Effector memory CD8-positive, alpha-beta T cell (primary cell): Measurements from ENCODE around the gene ETFRF1.

ENCODE experiments used
- ATAC-seq: fragments of 150-1000 bp; cut with Tn5 transposase; replicated peaks from 2 replicates; pipeline ENCODE4 v1.10.0; 2021; ENCODE audit warnings: mild to moderate bottlenecking, moderate library complexity
- DNase-seq, 3 experiments: peaks; one replicate each; pipeline ENCODE4 v3.0.0; 2021
- H3K27ac Mint-ChIP-seq, 2 donors: one replicate each; pipeline ENCODE4 v1.8.0; 2022; ENCODE audit warnings: mild to moderate bottlenecking in 2 of 2, mixed read lengths in 2 of 2, moderate library complexity in 2 of 2
- H3K27me3 Mint-ChIP-seq, 2 donors: one replicate each; pipeline ENCODE4 v1.8.0; 2022; ENCODE audit warnings: mixed read lengths in 2 of 2
- H3K36me3 Mint-ChIP-seq: one replicate; pipeline ENCODE4 v1.8.0; 2022; ENCODE audit warnings: mild to moderate bottlenecking, moderate library complexity, mixed read lengths; ENCODE audit not compliant: insufficient read depth
- H3K4me1 Mint-ChIP-seq, 2 donors: one replicate each; pipeline ENCODE4 v1.8.0; 2022; ENCODE audit warnings: low read depth in 2 of 2, mixed read lengths in 2 of 2
- H3K4me3 Mint-ChIP-seq, 2 donors: one replicate each; pipeline ENCODE4 v1.8.0; 2022; ENCODE audit warnings: mild to moderate bottlenecking in 2 of 2, mixed read lengths in 2 of 2, moderate library complexity in 2 of 2
- H3K9me3 Mint-ChIP-seq, 2 donors: one replicate each; pipeline ENCODE4 v1.8.0; 2022; ENCODE audit warnings: mixed read lengths in 2 of 2

Gene ETFRF1

DNA sequence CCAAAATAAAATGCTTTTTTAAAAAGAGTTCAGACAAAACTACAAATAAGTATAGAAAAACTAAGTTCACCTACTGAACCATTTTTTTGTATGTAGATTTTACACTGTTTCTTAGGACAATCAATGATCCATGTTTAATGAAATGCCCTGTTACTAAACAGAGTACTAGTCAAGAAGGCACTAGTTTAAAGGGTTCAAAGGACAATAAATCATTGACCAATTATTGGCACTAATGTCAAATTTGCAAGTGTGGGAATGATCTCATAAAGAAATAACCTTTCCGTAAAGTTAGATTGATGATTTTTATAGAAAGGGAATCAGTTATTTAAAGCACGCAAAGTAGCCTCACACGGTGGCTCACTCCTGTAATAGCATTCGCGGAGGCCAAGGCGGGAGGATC, 4.2 kb upstream of the ETFRF1 start:
- no peaks in the 10 kb centered on the region for H3K9me3 Mint-ChIP-seq
- H3K4me1 Mint-ChIP-seq: peaks cover 17 to 28% of the 10 kb centered on the region in 2 donors
- H3K27me3 Mint-ChIP-seq: no peaks in the 10 kb centered on the region
- peaks cover 19% of the 10 kb centered on the region for H3K36me3 Mint-ChIP-seq
- no peak overlapping the region for H3K4me3 Mint-ChIP-seq
- ATAC-seq: no peak
- no peak overlapping the region for H3K27ac Mint-ChIP-seq
- DNase-seq: no peak

DNA sequence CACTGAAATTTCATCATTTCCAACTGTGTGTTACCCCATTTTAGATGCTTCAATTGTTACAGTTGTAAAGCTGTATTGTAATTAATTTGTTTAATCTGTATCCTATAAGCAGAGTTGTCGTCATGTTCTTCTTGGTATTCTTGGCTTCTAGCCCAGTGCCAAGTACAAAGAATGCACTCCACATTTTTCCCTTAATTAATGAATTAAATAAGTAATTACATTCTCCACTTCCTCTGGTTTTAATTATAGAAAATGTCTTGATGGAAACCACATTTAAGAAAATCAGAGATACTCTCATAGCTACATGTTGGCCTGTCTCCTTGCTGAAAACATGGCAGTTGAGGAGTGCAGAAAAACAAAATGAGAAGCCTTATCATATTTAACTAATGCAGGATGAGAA, 823 bp upstream of the ETFRF1 start:
- ATAC-seq: no peak
- peaks cover 22% of the 10 kb centered on the region for H3K36me3 Mint-ChIP-seq

DNA sequence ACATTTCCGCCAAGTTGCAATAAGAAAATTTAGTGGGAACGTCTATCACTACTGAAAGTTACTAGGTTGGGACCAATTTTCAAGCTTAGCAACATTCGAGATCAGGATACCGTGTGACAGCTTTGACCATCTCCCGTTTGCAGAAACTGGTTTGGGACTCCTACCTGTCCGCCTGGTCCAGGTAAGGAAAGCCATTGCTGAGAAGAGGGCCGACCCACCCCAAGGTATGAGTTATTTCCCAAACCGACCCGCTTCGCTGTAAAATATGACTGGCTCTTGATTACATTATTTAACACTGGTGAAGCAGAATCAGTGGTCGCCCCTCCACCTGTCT, 348 bp upstream of the ETFRF1 start:
- peaks cover 12 to 23% of the 10 kb centered on the region in 2 donors for H3K4me1 Mint-ChIP-seq
- peak overlapping the region; percentile 98 to 99 for H3K27ac Mint-ChIP-seq
- H3K4me3 Mint-ChIP-seq: peak overlapping the region; percentile 94 to 99
- ATAC-seq (no peak), DNase-seq (no peak)
- H3K36me3 Mint-ChIP-seq: peaks cover 22% of the 10 kb centered on the region
- H3K27me3 Mint-ChIP-seq: no peaks in the 10 kb centered on the region
- H3K9me3 Mint-ChIP-seq: no peaks in the 10 kb centered on the region

More for the DNA sequence above, 823 bp upstream of the ETFRF1 start:
- H3K27me3 Mint-ChIP-seq: no peaks in the 10 kb centered on the region
- no peak for DNase-seq
- H3K4me1 Mint-ChIP-seq: peaks cover 12 to 21% of the 10 kb centered on the region in 2 donors
- no peaks in the 10 kb centered on the region for H3K9me3 Mint-ChIP-seq
- H3K4me3 Mint-ChIP-seq: peak overlapping the region; percentile 94 to 99
- H3K27ac Mint-ChIP-seq: peak overlapping the region; percentile 98 to 99

DNA sequence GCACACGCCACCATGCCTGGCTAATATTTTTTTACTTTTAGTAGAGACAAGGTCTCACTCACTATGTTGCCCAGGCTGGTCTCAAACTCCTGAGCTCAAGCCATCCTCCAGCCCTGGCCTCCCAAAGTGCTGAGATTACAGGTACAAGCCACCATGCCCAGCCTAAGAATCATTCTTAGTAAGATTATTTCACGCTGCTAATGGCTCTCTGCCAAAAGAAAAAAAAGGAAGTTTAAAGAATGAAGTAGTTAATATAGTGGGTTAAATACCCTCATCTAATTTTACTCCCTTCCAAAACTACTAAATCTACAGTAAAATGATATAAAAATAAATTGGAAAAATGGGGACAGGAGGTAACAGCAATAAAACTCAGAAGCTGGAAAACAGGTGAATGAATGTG, 2.6 kb downstream of the ETFRF1 start:
- peaks cover 12 to 43% of the 10 kb centered on the region in 2 donors for H3K4me1 Mint-ChIP-seq
- no peaks in the 10 kb centered on the region for H3K27me3 Mint-ChIP-seq
- ATAC-seq (no peak), DNase-seq (no peak)
- H3K27ac Mint-ChIP-seq: peak overlapping the region; percentile 47 to 98
- no peak overlapping the region for H3K4me3 Mint-ChIP-seq
- no peaks in the 10 kb centered on the region for H3K9me3 Mint-ChIP-seq
- peaks cover 23% of the 10 kb centered on the region for H3K36me3 Mint-ChIP-seq

DNA sequence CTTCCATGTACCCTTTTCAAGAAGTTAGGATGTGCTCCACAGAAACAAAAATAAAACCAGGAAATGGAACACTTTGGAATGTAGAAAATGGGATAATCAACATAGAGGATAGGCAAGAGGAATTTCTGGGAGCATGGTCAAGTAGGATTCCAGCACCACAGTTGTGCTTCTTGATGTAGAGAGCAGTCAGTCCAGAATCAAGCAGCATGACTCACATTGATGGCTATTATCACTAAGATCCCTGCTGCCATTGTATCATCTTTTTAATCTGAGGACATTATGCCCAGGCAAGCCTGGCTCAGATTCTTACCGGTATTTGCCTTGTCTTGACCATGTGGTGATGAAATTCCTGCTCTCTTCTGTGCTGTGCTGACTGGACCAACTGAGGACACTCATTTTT, 5.7 kb downstream of the ETFRF1 start:
- no peak overlapping the region for H3K4me3 Mint-ChIP-seq
- ATAC-seq (no peak), DNase-seq (no peak)
- no peaks in the 10 kb centered on the region for H3K9me3 Mint-ChIP-seq
- peaks cover 2 to 29% of the 10 kb centered on the region in 2 donors for H3K4me1 Mint-ChIP-seq
- H3K27me3 Mint-ChIP-seq: no peaks in the 10 kb centered on the region
- peaks cover 8% of the 10 kb centered on the region for H3K36me3 Mint-ChIP-seq
- H3K27ac Mint-ChIP-seq: peak overlapping the region; percentile 59 to 68

DNA sequence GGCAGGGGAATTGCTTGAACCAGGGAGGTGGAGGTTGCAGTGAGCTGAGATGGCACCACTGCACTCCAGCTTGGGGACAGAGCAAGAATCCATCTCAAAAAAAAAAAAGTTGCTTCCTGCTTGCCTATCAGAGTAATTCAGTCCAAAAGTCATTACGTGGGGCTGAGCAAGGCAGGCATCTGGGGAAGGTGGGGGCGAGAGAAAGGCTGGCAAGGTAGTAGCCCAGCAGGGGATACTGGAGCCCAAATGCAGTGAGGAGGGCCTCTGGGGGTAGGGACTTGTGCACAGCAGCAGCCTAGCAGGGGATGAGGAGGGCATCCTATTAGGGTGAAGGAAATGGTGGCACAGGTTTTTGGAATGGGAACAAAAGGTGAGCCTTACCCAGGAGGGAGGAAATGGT, 7.1 kb downstream of the ETFRF1 start:
- no peaks in the 10 kb centered on the region for H3K27me3 Mint-ChIP-seq
- H3K4me3 Mint-ChIP-seq: no peak overlapping the region
- ATAC-seq (no peak), DNase-seq (no peak)
- peaks cover 13% of the 10 kb centered on the region for H3K36me3 Mint-ChIP-seq
- H3K9me3 Mint-ChIP-seq: no peaks in the 10 kb centered on the region
- H3K27ac Mint-ChIP-seq: no peak overlapping the region
- H3K4me1 Mint-ChIP-seq: peaks cover 0 to 23% of the 10 kb centered on the region in 2 donors

DNA sequence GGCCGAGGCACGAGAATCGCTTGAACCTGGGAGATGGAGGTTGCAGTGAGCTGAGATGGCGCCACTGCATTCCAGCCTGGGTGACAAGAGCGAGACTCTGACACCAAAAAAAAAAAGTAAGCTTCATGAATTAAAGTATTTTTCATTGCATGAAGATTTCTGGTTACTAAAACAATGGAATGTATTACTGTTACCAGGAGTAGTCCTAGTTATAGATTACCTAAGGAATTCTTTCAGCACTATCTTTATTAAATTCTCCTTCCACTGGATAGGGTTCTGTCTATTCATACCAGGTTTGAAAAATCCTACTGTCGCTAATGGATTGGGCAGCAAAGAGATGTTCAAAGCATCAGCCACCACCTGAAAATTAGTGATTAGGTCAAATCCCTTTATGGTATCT, 12.4 kb downstream of the ETFRF1 start:
- Mint-ChIP-seq H3K4me3 (no peak overlapping the region), H3K9me3 (no peaks in the 10 kb centered on the region), H3K4me1 (peaks cover 0 to 4% of the 10 kb centered on the region in 2 donors), H3K36me3 (peaks cover 26% of the 10 kb centered on the region), H3K27me3 (no peaks in the 10 kb centered on the region), H3K27ac (no peak overlapping the region)
- no peak for ATAC-seq
- no peak for DNase-seq

DNA sequence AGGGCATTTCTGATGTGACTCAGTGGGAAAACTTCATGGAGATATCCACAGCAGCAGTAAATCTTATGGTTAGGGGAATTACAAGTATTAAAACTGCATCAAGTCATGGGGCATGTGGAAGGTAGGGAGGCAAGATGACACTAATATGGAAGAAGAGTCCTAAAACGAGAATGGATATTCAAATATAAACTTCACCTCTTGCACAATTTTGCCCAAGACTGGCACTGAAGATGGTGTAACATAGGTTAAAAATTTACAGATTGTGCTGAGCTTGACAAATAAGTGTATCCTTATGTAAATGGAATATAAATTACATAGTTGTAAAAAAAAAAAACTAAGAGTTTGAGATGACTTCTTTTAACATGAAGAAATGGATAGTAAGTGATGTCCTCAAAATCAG, 12.8 kb downstream of the ETFRF1 start:
- H3K27ac Mint-ChIP-seq: no peak overlapping the region
- DNase-seq (no peak), ATAC-seq (no peak)
- no peaks in the 10 kb centered on the region for H3K4me1 Mint-ChIP-seq
- H3K4me3 Mint-ChIP-seq: no peak overlapping the region
- peaks cover 26% of the 10 kb centered on the region for H3K36me3 Mint-ChIP-seq
- no peaks in the 10 kb centered on the region for H3K9me3 Mint-ChIP-seq
- no peaks in the 10 kb centered on the region for H3K27me3 Mint-ChIP-seq

DNA sequence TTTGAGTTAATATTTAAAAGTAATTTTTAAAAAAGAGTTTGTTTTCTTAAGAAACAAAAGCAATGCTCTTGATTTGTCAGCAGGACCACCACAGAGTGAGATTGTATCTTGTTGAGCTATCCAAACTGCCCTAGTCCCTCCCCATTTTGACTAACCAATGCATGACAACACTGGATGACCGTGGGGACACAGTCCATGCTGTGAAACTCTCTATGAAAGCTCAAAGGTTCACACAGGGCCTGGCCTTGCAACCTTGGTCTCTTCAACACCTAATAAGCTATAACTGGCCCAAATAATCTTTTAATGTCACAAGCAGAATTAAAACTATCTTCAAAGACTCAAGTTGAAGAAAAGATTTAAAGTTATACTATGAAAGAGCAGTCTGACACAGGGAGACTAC, 13.5 kb downstream of the ETFRF1 start:
- DNase-seq (no peak), ATAC-seq (no peak)
- H3K4me1 Mint-ChIP-seq: no peaks in the 10 kb centered on the region
- H3K4me3 Mint-ChIP-seq: no peak overlapping the region
- no peaks in the 10 kb centered on the region for H3K27me3 Mint-ChIP-seq
- H3K9me3 Mint-ChIP-seq: no peaks in the 10 kb centered on the region
- peak overlapping the region in 1 of 2 donors; percentile 74 for H3K27ac Mint-ChIP-seq
- H3K36me3 Mint-ChIP-seq: peaks cover 29% of the 10 kb centered on the region

DNA sequence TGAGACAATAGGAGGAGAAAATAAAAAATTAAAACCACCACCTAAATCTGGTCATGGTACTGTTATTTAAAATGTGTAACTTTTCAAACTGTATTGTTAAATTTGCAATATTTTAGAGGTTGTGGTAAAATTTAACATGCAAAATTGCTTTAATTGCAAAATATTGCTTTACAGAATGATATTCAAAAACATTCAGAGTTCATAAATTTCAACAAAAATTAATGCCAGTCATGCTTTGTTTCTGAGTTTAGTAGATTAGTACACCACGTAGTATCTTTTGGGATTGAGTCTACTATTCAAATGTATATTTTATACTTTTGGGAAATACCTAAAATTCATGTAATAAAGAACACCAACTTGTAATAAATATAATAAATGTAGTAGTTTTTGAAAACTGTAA, 18.3 kb downstream of the ETFRF1 start:
- no peak for ATAC-seq

DNA sequence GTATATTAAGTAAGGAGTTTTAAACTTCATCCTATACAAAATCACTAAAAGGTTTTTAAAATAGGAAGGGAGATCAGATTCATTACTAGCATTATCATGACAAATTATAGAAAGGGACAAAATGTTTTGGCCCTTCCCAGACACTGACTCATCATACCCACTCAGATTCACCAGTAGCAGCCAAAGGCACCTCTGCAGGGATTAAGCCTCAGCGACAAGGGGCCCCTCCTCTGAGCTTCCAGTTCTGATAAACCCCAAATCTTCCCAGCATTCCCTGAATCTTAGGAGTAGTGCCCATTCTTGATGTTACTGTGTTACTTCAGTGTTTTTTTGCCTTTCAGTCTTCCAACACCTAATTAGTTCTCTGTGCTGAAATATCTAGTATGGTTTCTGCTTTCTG, 41.2 kb downstream of the ETFRF1 start:
- ATAC-seq: no peak
- Mint-ChIP-seq H3K4me1 (peaks cover 8 to 46% of the 10 kb centered on the region in 2 donors), H3K9me3 (no peaks in the 10 kb centered on the region), H3K36me3 (peaks cover 55% of the 10 kb centered on the region), H3K27me3 (no peaks in the 10 kb centered on the region), H3K27ac (peak overlapping the region in 1 of 2 donors; percentile 72), H3K4me3 (no peak overlapping the region)
- no peak for DNase-seq

More for the DNA sequence above, 18.3 kb downstream of the ETFRF1 start:
- no peaks in the 10 kb centered on the region for H3K9me3 Mint-ChIP-seq
- no peak for DNase-seq
- H3K4me3 Mint-ChIP-seq: no peak overlapping the region
- peak overlapping the region in 1 of 2 donors; percentile 21 for H3K27ac Mint-ChIP-seq
- peaks cover 2 to 12% of the 10 kb centered on the region in 2 donors for H3K4me1 Mint-ChIP-seq
- peaks cover 35% of the 10 kb centered on the region for H3K36me3 Mint-ChIP-seq
- H3K27me3 Mint-ChIP-seq: no peaks in the 10 kb centered on the region

DNA sequence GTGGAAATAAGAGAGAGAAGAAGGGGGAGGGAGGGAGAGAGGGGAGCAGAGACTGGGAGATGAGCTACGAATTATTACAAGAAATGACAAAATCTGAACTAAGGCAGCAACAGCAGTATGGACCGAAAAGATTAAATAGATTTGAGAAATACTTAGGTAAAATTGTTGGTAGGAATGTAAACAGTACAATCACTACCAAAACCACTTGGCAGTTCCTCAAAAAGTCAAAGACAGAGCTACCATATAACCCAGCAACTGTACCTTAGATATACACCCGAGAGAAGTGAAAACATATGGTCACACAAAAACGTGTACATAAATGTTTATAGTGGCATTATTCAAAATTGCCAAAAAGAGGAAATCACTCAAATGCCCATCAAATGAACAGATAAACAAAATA, 41.6 kb downstream of the ETFRF1 start:
- Mint-ChIP-seq H3K36me3 (peaks cover 56% of the 10 kb centered on the region), H3K4me1 (peaks cover 10 to 46% of the 10 kb centered on the region in 2 donors), H3K9me3 (no peaks in the 10 kb centered on the region), H3K27ac (peak overlapping the region in 1 of 2 donors; percentile 72), H3K27me3 (no peaks in the 10 kb centered on the region), H3K4me3 (no peak overlapping the region)
- ATAC-seq (no peak), DNase-seq (no peak)

DNA sequence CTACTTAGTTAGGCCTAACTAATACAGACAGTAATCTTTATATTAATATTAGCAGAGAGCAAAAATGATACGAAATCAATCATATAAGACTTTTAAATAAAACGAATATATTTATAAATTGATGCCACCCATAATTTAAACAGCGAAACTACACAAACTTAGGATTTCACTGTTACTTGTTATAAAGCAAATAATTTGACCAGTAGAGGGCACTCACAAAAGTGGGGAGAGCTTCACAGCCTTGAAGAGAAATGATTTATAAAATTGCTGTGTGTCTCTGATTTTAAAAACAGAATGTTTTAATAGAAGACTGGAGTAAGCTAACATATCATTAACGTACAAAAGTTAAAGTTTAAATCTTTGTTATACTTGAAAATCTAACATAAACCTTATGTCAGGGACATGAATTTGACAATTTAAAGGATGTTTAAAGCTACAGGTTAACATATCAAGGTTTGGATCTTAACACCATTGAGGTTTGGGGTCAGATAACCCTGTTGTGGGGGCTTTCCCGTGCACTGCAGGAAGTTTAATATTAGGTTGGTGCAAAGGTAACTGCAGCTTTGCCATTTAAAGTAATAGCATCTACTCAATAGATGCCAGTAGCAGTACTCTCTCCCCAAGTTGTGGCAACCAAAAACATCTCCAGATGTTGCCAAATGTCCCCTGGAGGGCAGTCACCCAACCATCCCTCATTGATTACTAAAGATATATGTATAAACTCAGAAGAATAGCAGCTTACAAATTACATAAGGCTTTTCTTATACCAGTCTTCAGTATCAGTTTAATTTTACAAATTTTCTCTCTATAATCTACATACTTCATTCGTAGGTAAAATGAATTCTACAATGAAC, 46.4 kb downstream of the ETFRF1 start:
- ATAC-seq: peak; percentile 98
- no peaks in the 10 kb centered on the region for H3K27me3 Mint-ChIP-seq
- peak; percentile 47 to 58 (median 50) for DNase-seq
- H3K36me3 Mint-ChIP-seq: peaks cover 52% of the 10 kb centered on the region
- H3K4me3 Mint-ChIP-seq: peak overlapping the region in 1 of 2 donors; percentile 7
- H3K27ac Mint-ChIP-seq: peak overlapping the region in 1 of 2 donors; percentile 36
- H3K9me3 Mint-ChIP-seq: no peaks in the 10 kb centered on the region
- H3K4me1 Mint-ChIP-seq: peaks cover 16 to 56% of the 10 kb centered on the region in 2 donors

DNA sequence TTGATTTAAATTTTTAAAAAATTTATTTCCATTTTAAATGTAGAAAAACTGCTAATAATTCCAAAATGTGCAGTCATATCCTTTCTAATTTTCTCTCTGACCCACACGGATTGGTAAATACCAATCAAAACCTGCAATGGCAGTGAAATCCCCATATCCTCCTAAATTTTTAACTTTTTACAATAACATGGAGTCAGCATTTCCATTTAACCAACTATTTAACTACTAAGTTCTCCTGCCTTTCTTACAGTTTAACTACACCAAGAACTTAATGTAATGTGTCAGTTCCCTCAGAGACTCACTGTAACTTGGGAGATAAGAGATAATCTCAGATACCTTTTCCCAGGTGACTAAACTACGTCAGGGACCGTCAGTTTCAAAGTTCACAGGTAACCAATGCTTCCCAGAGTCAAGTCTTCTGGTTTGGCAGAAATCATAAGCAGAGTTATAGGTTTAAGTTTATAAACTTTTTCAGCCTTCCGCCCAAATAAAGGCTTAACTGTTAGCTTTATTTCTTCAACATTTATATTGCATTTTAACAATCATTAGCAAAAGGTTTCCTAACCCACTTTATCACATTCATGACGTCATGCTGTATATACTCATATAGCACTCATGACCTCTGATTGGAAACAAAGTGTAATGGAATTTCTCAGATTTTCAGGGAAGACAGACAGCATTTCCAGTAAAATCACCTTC, 48.1 kb downstream of the ETFRF1 start:
- H3K4me1 Mint-ChIP-seq: peaks cover 17 to 49% of the 10 kb centered on the region in 2 donors
- peaks cover 40% of the 10 kb centered on the region for H3K36me3 Mint-ChIP-seq
- no peak for DNase-seq
- ATAC-seq: no peak
- H3K9me3 Mint-ChIP-seq: no peaks in the 10 kb centered on the region
- no peak overlapping the region for H3K4me3 Mint-ChIP-seq
- H3K27ac Mint-ChIP-seq: no peak overlapping the region
- no peaks in the 10 kb centered on the region for H3K27me3 Mint-ChIP-seq
